Stimulated activated naive B cell treated with anti-CD40 and anti-IgM and Interleukin-4, amounts not matched to agents 10 μg/mL and 1 μg/mL and 100 μg/mL, for 72 hours (primary cell): ENCODE measurements around the gene KNTC1.
"Not testable (repeated sequence)": the region's sequence is repeated elsewhere in the genome, so short reads cannot be mapped to it uniquely, and the experiment has no call there.

Experiments
- ATAC-seq, 2 donors: fragments of 150-1000 bp; cut with Tn5 transposase; replicated peaks; 2 replicates each; pipeline ENCODE4 v1.10.0; 2021; ENCODE audit warnings: moderate library complexity in 1 of 2
- DNase-seq: peaks from one replicate; pipeline ENCODE4 v3.0.0; 2021
- H3K27ac Mint-ChIP-seq: one replicate; pipeline ENCODE4 v1.8.0; 2022; ENCODE audit warnings: mild to moderate bottlenecking, mixed read lengths
- H3K27me3 Mint-ChIP-seq, 2 donors: one replicate each; pipeline ENCODE4 v1.8.0; 2022; ENCODE audit warnings: mixed read lengths in 2 of 2
- H3K36me3 Mint-ChIP-seq, 2 donors: one replicate each; pipeline ENCODE4 v1.8.0; 2022; ENCODE audit warnings: mixed read lengths in 2 of 2, mild to moderate bottlenecking in 1 of 2
- H3K4me1 Mint-ChIP-seq, 2 donors: one replicate each; pipeline ENCODE4 v1.8.0; 2022; ENCODE audit warnings: mixed read lengths in 2 of 2, mild to moderate bottlenecking in 1 of 2
- H3K4me3 Mint-ChIP-seq, 2 donors: one replicate each; pipeline ENCODE4 v1.8.0; 2022; ENCODE audit warnings: mild to moderate bottlenecking in 2 of 2, mixed read lengths in 2 of 2, moderate library complexity in 1 of 2
- H3K9me3 Mint-ChIP-seq, 2 donors: one replicate each; pipeline ENCODE4 v1.8.0; 2022; ENCODE audit warnings: mixed read lengths in 2 of 2, mild to moderate bottlenecking in 1 of 2

KNTC1 gene

GRCh38 chr12:122526683-122527477 is at the start of gene KNTC1, which contains the start of gene RSRC2:
TSS of gene KNTC1 (plus strand) at chr12:122527249. CDS start at chr12:122530064, 2,815 bp downstream.
TSS of gene RSRC2 (minus strand) at chr12:122526936. CDS start at chr12:122526853, 83 bp downstream.
- Mint-ChIP-seq H3K4me3 (no peak within 1 kb of the TSS), H3K27me3 (no peaks in the 10 kb centered on the region), H3K4me1 (peaks cover 16 to 26% of the 10 kb centered on the region in 2 donors), H3K27ac (no peak within 1 kb of the TSS), H3K36me3 (peaks cover 9 to 25% of the 10 kb centered on the region in 2 donors), H3K9me3 (no peaks in the 10 kb centered on the region)
- peak; percentile 88 to 92 for ATAC-seq
- peak; percentile 98 for DNase-seq

GRCh38 chr12:122480753-122481152 is 46.3 kb upstream of the KNTC1 start:
- ATAC-seq (no peak), DNase-seq (no peak)
- Mint-ChIP-seq H3K9me3 (no peaks in the 10 kb centered on the region), H3K27me3 (no peaks in the 10 kb centered on the region), H3K4me1 (peaks cover 4% of the 10 kb centered on the region in 2 donors), H3K36me3 (peaks cover 41 to 51% of the 10 kb centered on the region in 2 donors), H3K4me3 (no peak overlapping the region), H3K27ac (no peak overlapping the region)

GRCh38 chr12:122481861-122482260 is 45.2 kb upstream of the KNTC1 start:
- Mint-ChIP-seq H3K4me3 (no peak overlapping the region), H3K36me3 (peaks cover 37 to 49% of the 10 kb centered on the region in 2 donors), H3K9me3 (no peaks in the 10 kb centered on the region), H3K27me3 (no peaks in the 10 kb centered on the region), H3K4me1 (peaks cover 0 to 3% of the 10 kb centered on the region in 2 donors), H3K27ac (no peak overlapping the region)
- DNase-seq (no peak), ATAC-seq (no peak)

- H3K36me3 Mint-ChIP-seq = peaks cover 30 to 42% of the 10 kb centered on the region in 2 donors
- H3K4me3 Mint-ChIP-seq = no peak overlapping the region
- no peak for ATAC-seq
- H3K9me3 Mint-ChIP-seq = no peaks in the 10 kb centered on the region
- no peak overlapping the region for H3K27ac Mint-ChIP-seq
- no peaks in the 10 kb centered on the region for H3K27me3 Mint-ChIP-seq
- H3K4me1 Mint-ChIP-seq = peaks cover 3% of the 10 kb centered on the region in 2 donors
- no peak for DNase-seq
These were observed 43.1 kb upstream of the KNTC1 start for GRCh38 chr12:122483969-122484368.

GRCh38 chr12:122484385-122484784 is 42.7 kb upstream of the KNTC1 start:
- H3K36me3 Mint-ChIP-seq = peaks cover 32 to 43% of the 10 kb centered on the region in 2 donors
- ATAC-seq, H3K27me3 Mint-ChIP-seq, DNase-seq, H3K9me3 Mint-ChIP-seq, H3K4me1 Mint-ChIP-seq, H3K4me3 Mint-ChIP-seq: not testable (repeated sequence)
- peak overlapping the region; percentile 0 for H3K27ac Mint-ChIP-seq

GRCh38 chr12:122486360-122486759 is 40.7 kb upstream of the KNTC1 start:
- H3K4me3 Mint-ChIP-seq, H3K9me3 Mint-ChIP-seq, ATAC-seq, DNase-seq, H3K27ac Mint-ChIP-seq, H3K27me3 Mint-ChIP-seq, H3K4me1 Mint-ChIP-seq: not testable (repeated sequence)
- H3K36me3 Mint-ChIP-seq = peaks cover 36 to 43% of the 10 kb centered on the region in 2 donors

- H3K4me1 Mint-ChIP-seq = peaks cover 3 to 5% of the 10 kb centered on the region in 2 donors
- DNase-seq (no peak), ATAC-seq (no peak)
- no peak overlapping the region for H3K27ac Mint-ChIP-seq
- peaks cover 39 to 46% of the 10 kb centered on the region in 2 donors for H3K36me3 Mint-ChIP-seq
- no peaks in the 10 kb centered on the region for H3K27me3 Mint-ChIP-seq
- H3K9me3 Mint-ChIP-seq = no peaks in the 10 kb centered on the region
- no peak overlapping the region for H3K4me3 Mint-ChIP-seq
These were observed 40.1 kb upstream of the KNTC1 start for GRCh38 chr12:122486805-122487426.

GRCh38 chr12:122487807-122488206 is 39.2 kb upstream of the KNTC1 start:
- H3K4me3 Mint-ChIP-seq, H3K9me3 Mint-ChIP-seq, DNase-seq, H3K27me3 Mint-ChIP-seq, H3K27ac Mint-ChIP-seq, H3K4me1 Mint-ChIP-seq, ATAC-seq: not testable (repeated sequence)
- peaks cover 44 to 51% of the 10 kb centered on the region in 2 donors for H3K36me3 Mint-ChIP-seq

GRCh38 chr12:122489038-122489437 is 38.0 kb upstream of the KNTC1 start:
- H3K36me3 Mint-ChIP-seq = peaks cover 41 to 46% of the 10 kb centered on the region in 2 donors
- no peaks in the 10 kb centered on the region for H3K27me3 Mint-ChIP-seq
- H3K27ac Mint-ChIP-seq = no peak overlapping the region
- no peak for ATAC-seq
- no peak overlapping the region for H3K4me3 Mint-ChIP-seq
- H3K4me1 Mint-ChIP-seq = peaks cover 0 to 11% of the 10 kb centered on the region in 2 donors
- no peak for DNase-seq
- no peaks in the 10 kb centered on the region for H3K9me3 Mint-ChIP-seq

- Mint-ChIP-seq H3K36me3 (peaks cover 36 to 37% of the 10 kb centered on the region in 2 donors), H3K9me3 (no peaks in the 10 kb centered on the region), H3K27ac (no peak overlapping the region), H3K27me3 (no peaks in the 10 kb centered on the region), H3K4me3 (no peak overlapping the region), H3K4me1 (peaks cover 2 to 23% of the 10 kb centered on the region in 2 donors)
- DNase-seq (no peak), ATAC-seq (no peak)
These were observed 35.1 kb upstream of the KNTC1 start for GRCh38 chr12:122491991-122492390.

GRCh38 chr12:122493222-122493621 is 33.8 kb upstream of the KNTC1 start:
- not testable (repeated sequence) for H3K9me3 Mint-ChIP-seq, H3K27ac Mint-ChIP-seq, H3K27me3 Mint-ChIP-seq, DNase-seq, H3K4me3 Mint-ChIP-seq, ATAC-seq
- H3K36me3 Mint-ChIP-seq = peaks cover 35 to 36% of the 10 kb centered on the region in 2 donors
- peaks cover 2 to 30% of the 10 kb centered on the region in 2 donors for H3K4me1 Mint-ChIP-seq

- no peak overlapping the region for H3K27ac Mint-ChIP-seq
- H3K4me3 Mint-ChIP-seq = no peak overlapping the region
- peaks cover 30 to 32% of the 10 kb centered on the region in 2 donors for H3K36me3 Mint-ChIP-seq
- ATAC-seq (no peak), DNase-seq (no peak)
- H3K4me1 Mint-ChIP-seq = peaks cover 6 to 40% of the 10 kb centered on the region in 2 donors
- no peaks in the 10 kb centered on the region for H3K27me3 Mint-ChIP-seq
- H3K9me3 Mint-ChIP-seq = no peaks in the 10 kb centered on the region
These were observed 31.8 kb upstream of the KNTC1 start for GRCh38 chr12:122495258-122495657.

GRCh38 chr12:122499991-122500684 is 26.9 kb upstream of the KNTC1 start:
- Mint-ChIP-seq H3K4me3 (peak overlapping the region; percentile 96 to 97), H3K9me3 (no peaks in the 10 kb centered on the region), H3K27me3 (no peaks in the 10 kb centered on the region), H3K4me1 (peaks cover 19 to 49% of the 10 kb centered on the region in 2 donors), H3K27ac (peak overlapping the region; percentile 94), H3K36me3 (peaks cover 15 to 24% of the 10 kb centered on the region in 2 donors)
- peak; percentile 10 to 15 for ATAC-seq
- DNase-seq = peak; percentile 26
